ENCODE data around the gene GPR152. TPM values are rescaled to one million over a fixed set of nuclear protein-coding genes. Genes with fewer than 3 reads are reported as not detected.

Gene GPR152
- total RNA-seq, 1 experiment from 2014 or later: not detected

DNA sequence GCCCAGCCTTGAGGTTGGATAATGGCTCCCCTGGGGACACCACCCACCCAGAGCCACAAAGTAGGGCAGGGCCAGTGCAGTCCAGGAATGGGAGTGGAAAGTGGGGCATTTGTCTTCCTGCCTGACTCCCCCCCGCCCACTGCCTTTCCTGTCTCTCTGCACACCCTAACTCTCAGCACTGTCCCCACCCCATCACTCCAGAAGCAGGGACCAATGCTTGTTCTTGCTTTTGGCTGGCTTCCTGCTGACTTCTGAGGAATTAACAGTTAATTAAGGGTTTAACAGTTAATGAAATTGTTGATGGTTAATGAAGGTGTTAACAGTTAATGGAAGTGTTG lies 47.9 kb upstream of the GPR152 start:
- peaks cover 19% of the 10 kb centered on the region for H3K79me2 ChIP-seq (ENCODE audit: insufficient read depth, low read length)
- DNase-seq (ENCODE audit: low read depth, low spot score) (no peak), ATAC-seq (no peak)
- no peak for TF ChIP-seq CEBPB (IDR thresholded peaks at IDR 0.05; ENCODE audit: low read depth)
- TF ChIP-seq CBX3 (IDR thresholded peaks at IDR 0.05; ENCODE audit: low read depth): no peak
- no peak for TF ChIP-seq SRF (IDR thresholded peaks at IDR 0.05; ENCODE audit: low read depth)
- TF ChIP-seq RAD21 (IDR thresholded peaks at IDR 0.05; ENCODE audit: low read depth): no peak
- no peak for TF ChIP-seq EZH2 (IDR thresholded peaks at IDR 0.05)
- no peak for TF ChIP-seq SIN3A (IDR thresholded peaks at IDR 0.05; ENCODE audit: low read depth)
- TF ChIP-seq, protein P1, sequence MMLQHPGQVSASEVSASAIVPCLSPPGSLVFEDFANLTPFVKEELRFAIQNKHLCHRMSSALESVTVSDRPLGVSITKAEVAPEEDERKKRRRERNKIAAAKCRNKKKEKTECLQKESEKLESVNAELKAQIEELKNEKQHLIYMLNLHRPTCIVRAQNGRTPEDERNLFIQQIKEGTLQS (IDR thresholded peaks at IDR 0.05): no peak
- TF ChIP-seq FOSL1 (IDR thresholded peaks at IDR 0.05; ENCODE audit: low read depth): no peak
- no peak for TF ChIP-seq EZH2phosphoT487 (IDR thresholded peaks at IDR 0.05; ENCODE audit: borderline replicate concordance)
- TF ChIP-seq, protein P2, sequence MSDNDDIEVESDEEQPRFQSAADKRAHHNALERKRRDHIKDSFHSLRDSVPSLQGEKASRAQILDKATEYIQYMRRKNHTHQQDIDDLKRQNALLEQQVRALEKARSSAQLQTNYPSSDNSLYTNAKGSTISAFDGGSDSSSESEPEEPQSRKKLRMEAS (IDR thresholded peaks at IDR 0.05): no peak
- TF ChIP-seq EGR1 (IDR thresholded peaks at IDR 0.05; ENCODE audit: low read depth): no peak
- TF ChIP-seq YY1 (IDR thresholded peaks at IDR 0.05; ENCODE audit: extremely low read depth, insufficient replicate concordance, low read depth, low read length): no peak
- TF ChIP-seq SP1 (IDR thresholded peaks at IDR 0.05; ENCODE audit: low read depth): no peak
- TF ChIP-seq, protein P3, sequence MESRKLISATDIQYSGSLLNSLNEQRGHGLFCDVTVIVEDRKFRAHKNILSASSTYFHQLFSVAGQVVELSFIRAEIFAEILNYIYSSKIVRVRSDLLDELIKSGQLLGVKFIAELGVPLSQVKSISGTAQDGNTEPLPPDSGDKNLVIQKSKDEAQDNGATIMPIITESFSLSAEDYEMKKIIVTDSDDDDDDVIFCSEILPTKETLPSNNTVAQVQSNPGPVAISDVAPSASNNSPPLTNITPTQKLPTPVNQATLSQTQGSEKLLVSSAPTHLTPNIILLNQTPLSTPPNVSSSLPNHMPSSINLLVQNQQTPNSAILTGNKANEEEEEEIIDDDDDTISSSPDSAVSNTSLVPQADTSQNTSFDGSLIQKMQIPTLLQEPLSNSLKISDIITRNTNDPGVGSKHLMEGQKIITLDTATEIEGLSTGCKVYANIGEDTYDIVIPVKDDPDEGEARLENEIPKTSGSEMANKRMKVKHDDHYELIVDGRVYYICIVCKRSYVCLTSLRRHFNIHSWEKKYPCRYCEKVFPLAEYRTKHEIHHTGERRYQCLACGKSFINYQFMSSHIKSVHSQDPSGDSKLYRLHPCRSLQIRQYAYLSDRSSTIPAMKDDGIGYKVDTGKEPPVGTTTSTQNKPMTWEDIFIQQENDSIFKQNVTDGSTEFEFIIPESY (IDR thresholded peaks at IDR 0.05; ENCODE audit: extremely low read depth, insufficient replicate concordance, low read length): no peak
- TF ChIP-seq, protein P4, sequence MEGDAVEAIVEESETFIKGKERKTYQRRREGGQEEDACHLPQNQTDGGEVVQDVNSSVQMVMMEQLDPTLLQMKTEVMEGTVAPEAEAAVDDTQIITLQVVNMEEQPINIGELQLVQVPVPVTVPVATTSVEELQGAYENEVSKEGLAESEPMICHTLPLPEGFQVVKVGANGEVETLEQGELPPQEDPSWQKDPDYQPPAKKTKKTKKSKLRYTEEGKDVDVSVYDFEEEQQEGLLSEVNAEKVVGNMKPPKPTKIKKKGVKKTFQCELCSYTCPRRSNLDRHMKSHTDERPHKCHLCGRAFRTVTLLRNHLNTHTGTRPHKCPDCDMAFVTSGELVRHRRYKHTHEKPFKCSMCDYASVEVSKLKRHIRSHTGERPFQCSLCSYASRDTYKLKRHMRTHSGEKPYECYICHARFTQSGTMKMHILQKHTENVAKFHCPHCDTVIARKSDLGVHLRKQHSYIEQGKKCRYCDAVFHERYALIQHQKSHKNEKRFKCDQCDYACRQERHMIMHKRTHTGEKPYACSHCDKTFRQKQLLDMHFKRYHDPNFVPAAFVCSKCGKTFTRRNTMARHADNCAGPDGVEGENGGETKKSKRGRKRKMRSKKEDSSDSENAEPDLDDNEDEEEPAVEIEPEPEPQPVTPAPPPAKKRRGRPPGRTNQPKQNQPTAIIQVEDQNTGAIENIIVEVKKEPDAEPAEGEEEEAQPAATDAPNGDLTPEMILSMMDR (IDR thresholded peaks at IDR 0.05 in 2 of 3, conservative IDR thresholded peaks at IDR 0.05 in 1 of 3; ENCODE audit: borderline replicate concordance in 1 of 3, insufficient read depth in 1 of 3, low read depth in 2 of 3, low read length in 2 of 3): no peak
- TF ChIP-seq ELF1 (IDR thresholded peaks at IDR 0.05; ENCODE audit: borderline replicate concordance, low read depth): no peak
- no peak for TF ChIP-seq ZFX (IDR thresholded peaks at IDR 0.05)
- H3K4me2 ChIP-seq (ENCODE audit: low read length): no peak overlapping the region
- no peaks in the 10 kb centered on the region for H3K27me3 ChIP-seq (ENCODE audit: insufficient read depth, low read length)
- peaks cover 10 to 13% of the 10 kb centered on the region in 2 experiments for H3K36me3 ChIP-seq (ENCODE audit: control insufficient read depth in 1 of 2, insufficient read depth in 2 of 2, low read length in 2 of 2)
- H3K4me3 ChIP-seq (replicated peaks in 1 of 2; ENCODE audit: low read depth in 1 of 2, low read length in 2 of 2): no peak overlapping the region
- intact Hi-C loops (cut with micrococcal nuclease): no loop called here
- BruUV-seq (replicated peaks): no TSS peak
- peaks cover 9 to 11% of the 10 kb centered on the region in 2 experiments for H3K4me1 ChIP-seq (ENCODE audit: control insufficient read depth in 1 of 2, insufficient read depth in 2 of 2, low read length in 2 of 2)
- H3K9ac ChIP-seq (ENCODE audit: low read length): no peak overlapping the region
- CTCF ChIA-PET: no interaction called here
- H3K9me2 ChIP-seq (ENCODE audit: insufficient read depth): no peaks in the 10 kb centered on the region
- H3K27ac ChIP-seq (ENCODE audit: low read depth, low read length): no peak overlapping the region
- no peak overlapping the region for H2AFZ ChIP-seq (ENCODE audit: low read depth, low read length, poor library complexity, severe bottlenecking)
- RAD21 ChIA-PET (ENCODE audit: low non-redundant PET in 1 of 2, low total read pairs in 2 of 2, uncharacterized antibody in 2 of 2, unreplicated experiment in 2 of 2): no interaction called here
- H4K20me1 ChIP-seq (ENCODE audit: insufficient read depth): no peaks in the 10 kb centered on the region
- POLR2A ChIA-PET: no interaction called here
- no peaks in the 10 kb centered on the region for H3K9me3 ChIP-seq (ENCODE audit: control insufficient read depth in 1 of 2, insufficient read depth in 1 of 2, low read depth in 1 of 2, low read length in 2 of 2)

All from HCT116 (cell line).